Activated T-cell treated with anti-CD3 and anti-CD28 coated beads, Interleukin-2, amount 50 U/mL, for 48 hours (primary cell): Measurements from ENCODE around the gene GATA2.
A peak's percentile ranks its signal among the peaks of the same experiment; 100 is the strongest.

ENCODE experiments used
- DNase-seq, 2 experiments: peaks; one replicate each; pipeline ENCODE4 v3.0.0-alpha.2; 2020

Gene GATA2

DNA sequence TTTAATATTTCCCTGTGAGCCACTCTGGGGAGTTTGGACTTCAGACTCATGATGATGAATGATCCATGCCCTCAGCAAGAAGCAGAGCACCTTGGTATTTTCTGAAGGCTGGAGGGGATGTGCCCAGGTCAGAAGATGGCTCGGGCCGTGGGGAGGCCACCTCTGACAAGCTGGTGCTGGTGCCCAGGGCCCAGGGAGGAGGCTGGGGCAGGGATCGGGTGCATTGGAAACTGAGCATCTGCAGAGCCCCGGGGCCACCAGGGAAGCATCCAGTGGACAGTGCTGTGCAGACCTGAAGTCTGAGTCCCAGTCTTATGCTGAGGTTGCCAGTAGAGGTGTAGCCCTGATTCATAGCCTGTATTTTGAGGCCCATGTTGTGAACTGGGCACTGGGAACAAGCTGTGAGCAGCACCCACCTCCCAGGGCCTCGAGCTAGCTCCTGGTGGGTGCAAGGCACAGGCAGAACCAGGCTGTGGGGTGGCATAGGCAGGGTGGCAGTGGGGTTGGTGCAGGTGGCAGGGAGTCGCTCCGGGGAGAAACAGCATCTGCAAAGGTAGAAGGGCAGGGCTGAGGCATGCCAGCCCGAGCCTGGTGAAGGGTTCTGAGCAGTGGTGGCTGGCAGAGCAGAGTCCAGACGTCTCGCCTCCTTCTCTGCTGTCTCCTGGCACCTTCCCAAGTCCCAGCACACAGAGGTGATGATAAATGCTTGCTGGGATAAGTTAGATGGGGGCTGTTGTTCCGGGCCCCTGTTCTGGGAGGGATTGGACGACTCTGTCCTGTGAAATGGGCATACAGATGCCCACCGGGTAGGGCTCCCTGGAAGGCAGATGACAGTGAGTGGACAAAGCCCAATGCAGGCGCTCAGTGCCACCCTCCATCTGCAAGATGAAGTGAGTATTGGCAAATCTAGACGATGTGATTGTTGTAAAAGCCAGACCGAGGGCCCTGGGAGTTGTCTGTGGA, 36.9 kb downstream of the GATA2 start:
- DNase-seq, result no peak

DNA sequence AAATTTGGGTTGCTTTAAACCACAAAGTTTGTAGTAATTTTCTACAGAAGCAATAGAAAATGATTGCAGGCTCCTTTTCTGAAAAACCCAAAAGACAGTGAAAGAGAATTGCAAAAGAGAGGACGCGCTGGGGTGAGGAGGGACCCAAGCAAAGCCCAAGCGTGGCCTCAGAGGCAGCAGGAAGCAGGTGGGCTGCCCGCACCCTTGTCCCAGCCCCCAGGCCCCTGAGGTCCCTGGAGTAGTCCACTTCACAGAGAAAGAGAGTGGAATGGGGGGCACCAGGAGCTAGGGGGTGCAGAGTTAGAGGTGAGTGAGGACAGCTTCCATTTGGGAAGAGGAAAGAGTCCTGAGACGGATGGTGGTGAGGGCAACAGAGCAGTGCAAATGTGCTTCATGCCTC, 37.9 kb downstream of the GATA2 start:
- no peak for DNase-seq

DNA sequence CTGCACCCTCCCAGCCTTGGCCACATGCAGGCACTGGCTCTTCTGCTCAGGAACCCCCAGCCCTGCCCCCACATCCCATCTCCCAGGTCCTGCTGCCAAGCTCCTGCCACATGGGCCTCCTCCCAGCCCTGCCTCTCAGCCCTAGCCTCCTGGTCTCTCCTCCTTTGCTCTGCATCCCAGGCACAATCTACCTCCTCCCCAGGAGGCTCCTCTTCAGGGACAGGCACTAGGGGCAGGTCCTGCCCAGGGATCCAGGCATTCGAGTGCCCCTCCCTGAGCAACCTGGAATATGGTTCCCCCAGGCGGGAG, 38.7 kb downstream of the GATA2 start:
- DNase-seq, result no peak

DNA sequence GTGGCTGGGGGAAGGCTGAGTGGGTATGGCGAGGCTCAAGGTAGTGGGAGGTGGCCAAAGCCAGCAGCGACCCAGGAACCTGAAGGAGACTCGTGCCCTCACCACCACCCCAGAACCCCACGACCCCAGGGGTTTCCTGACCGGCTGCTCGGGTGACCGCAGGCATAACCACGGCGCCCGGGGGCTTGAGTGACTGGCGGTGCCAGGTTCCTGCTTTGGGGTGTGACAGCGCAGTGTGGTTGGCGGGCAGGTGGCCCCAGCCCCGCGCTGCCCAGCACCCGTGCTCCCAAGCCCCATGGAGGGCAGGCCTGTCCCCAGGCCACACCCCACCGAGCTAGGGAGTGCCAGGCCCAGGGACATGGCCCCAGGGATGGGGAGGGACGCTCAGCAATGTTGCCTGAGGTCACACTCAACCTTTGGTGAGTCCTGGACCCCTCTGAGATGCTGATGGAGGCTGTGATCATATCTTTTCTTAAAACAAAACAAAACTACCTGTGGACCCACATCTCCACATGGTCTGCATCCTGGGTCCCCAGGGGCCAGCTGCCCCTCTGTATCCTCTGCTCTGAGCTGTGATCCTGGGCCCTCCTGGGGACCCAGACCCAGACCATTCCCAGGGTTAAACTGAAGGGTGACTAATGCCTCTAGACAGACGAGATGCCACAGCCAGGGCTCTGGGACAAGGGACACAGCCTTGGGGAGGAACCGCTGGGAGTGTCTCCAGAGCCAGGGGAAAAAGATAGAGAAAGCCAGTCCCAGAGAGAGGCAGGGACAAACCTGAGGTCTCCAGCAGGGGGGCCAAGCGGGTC, 39.3 kb downstream of the GATA2 start:
- DNase-seq, result no peak

DNA sequence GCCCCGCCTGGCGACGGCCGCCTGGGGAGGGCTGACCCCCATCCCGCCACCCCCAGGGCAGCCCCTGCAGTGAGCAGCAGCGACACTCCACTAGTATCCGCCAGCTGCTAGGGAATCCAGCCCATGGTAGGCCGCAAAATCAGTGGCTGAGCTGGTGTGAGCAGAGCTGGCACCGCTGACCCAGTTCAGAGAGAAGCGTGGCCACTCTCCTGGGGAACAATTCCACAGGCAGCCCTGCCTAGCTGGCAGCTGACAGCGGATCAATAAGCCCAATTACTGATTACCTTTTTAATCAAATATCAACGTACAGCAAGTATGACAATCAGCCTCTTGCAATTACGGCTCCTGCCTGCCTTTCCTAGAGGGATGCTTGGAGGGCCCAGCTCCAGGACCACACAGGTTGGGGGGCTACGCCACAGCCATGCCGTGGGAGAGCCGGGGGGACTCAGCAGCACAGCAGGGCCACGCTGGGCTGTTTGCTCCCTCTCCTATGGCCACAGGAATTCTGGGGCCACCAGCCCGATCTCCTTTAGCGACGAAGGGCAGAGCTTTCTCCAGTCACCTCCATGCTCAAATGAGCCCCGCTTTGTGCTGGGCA, 40.2 kb downstream of the GATA2 start:
- no peak for DNase-seq

DNA sequence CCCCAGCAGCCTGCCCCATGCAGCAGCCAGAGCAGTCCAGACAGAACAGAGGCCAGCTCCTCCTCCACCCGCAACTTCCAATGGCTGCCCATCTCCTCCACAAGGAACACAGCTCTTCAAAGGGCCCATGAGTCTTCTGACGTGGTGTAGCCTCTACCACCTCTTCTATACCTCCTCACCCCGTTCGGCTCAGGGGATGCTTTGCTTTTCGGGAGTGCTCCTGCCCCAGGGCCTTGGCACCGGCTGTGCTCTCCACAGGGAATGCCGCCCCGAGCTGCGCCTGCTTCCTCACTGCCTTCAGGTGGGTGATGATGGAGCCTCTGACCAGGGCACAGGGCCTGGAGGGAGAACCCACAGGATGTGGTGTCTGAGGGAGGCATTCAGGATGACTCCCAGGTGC, 40.9 kb downstream of the GATA2 start:
- DNase-seq, result no peak

DNA sequence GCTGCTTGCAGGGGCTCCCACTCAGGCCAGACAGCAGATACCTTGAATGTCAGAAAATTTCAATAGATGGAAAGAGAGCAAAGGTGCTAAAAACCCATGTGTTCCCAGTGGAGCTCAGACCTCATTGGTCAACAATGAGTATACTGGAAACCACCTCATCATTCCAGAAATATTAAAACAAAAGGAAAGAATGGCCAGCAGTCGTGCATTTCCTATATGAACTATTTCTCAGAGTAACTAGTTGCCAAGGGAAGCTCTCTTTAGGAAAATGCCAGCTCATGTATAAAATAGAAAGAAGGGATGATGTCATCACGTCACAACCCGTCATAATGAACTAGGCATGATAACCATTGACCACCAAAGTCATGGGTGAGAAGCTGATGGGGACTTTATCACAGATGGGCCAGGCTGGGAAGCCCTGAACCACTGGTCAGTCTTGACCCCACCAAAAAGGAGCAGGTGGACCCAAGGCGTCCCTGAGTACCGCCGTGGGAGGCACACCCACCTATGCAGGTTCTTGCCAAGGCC, 43.8 kb downstream of the GATA2 start:
- no peak for DNase-seq

DNA sequence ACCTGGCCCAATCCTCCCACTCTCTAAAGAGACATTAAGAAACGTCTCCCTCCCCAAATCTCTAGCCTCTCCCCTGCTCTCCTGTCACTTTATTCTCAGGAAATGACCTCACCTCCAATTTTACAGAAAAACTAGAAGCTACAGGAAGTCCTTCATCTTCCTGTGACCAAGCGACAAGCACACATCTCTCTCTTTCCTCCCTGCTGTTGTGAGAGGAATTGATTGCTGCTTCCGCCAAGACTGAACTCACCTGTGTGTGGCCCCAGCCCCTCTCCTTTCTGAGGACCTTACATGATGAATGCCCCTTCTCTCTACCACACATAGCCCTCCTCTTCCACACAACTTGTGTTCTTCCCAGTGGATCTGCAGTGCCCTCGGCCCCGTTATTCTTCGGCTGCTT, 44.5 kb downstream of the GATA2 start:
- no peak for DNase-seq

DNA sequence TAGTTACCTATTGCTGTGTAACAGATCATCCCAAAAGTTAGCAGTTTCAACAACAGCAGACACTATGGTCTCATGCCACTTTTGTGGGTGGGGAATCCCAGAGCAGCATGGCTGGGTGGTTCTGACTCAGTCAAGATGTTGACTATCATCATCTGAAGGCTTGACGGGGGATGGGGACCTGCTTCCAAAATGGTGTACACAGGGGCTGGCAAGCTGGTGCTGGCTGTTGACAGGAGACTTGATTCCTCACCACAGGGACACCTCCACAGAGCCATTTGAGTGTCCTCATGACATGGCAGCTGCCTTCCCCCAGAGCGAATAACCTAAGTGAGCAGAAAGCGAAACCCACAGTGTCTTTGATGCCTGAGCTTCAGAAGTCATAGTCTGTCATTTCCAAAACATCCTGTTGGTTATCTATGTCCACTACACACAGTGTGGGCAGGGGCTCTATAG, 45.4 kb downstream of the GATA2 start:
- peak; percentile 83 for DNase-seq

DNA sequence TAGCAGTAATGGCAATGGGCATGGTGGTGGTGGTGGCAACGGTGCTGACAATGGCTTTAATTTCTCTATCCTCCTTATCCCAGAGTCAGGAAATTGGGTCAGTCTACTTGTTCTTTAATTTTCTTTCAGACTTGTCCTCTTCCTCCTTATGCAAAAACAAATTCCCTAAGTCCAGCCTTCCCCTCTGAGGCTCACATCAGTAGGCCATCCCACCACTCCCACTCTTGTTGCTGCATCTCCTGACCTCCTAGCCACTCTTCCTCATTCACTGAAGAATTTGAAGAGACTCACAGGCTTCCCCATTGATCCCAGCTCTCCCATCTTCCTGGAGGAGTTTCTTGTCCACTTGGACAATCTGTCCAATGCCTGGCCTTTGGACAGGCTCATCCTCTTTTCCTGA, 46.2 kb downstream of the GATA2 start:
- DNase-seq, result no peak

DNA sequence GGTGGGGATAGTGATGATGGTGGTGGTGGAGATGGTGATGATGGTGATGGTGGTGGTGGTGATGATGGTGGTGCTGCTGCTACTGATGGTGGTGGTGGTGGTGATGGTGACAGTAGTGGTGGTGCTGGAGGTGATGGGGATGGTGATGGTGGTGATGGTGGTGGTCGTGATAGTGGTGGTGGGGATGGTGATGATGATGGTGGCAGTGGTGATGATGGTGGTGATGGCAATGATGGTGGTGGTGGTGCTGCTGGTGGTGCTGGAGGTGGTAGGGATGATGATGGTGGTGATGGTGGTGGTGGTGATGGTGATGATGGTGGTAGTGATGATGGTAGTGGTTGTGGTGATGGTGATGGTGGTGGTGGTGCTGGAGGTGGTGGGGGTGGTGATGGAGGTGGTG, 47.6 kb downstream of the GATA2 start:
- DNase-seq, result no peak

DNA sequence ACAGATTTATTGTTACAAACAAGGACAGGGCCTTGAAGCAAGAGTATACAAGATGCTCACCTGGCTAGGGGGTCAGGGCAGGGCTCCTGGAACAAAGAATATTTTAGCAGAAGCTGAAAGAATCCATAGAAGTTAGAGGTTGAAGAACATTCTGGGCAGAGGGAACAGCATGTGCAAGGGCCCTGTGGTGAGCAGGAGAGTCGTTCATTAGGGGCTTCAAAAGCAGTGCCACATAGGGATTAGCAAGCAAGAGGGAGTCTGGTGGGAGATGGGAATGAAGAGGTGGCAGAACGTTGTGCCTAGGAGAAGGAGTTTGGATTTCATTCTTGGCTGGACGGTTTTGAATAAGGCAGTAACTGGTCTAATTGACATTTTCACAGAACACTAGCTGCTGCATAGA, 49.2 kb downstream of the GATA2 start:
- no peak for DNase-seq

DNA sequence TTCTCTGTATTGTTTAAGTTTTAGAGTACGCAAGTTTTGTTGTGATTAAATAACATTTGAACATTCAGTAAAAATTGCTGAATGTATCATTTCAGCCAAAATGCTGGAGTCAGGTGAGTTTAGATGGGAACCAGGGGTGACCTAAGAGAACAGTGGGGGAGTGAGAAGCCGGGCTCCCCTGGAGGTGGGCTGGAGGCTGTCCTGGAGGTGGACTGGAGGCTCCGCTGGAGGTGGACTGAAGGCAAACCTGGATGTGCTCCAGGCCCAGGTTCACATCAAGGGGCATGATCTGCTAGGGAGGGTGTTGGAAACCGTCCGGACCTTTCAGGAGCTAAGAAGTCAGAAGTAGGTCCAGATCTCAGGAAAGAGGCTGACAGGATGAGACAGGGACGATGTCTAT, 50.1 kb downstream of the GATA2 start:
- DNase-seq, result no peak

DNA sequence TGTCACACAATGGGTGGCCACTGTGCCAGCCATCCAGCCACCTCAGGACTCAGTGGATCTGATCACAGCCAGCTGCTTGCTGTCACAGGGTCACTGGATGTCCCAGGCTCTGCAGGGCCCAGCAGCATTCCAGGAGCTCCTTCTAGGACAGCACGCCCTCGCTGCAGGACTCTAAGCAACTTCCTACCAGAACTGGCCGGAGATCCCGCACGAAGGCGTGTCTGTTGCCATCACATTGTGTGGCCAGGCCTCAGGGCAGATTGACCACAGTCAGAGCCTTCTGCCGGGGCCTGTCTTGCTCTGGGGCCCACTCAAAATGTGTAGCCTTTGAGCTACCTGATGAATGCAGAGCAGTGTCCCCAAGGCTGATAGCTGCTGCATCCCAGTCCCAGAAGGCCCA, 50.9 kb downstream of the GATA2 start:
- no peak for DNase-seq

DNA sequence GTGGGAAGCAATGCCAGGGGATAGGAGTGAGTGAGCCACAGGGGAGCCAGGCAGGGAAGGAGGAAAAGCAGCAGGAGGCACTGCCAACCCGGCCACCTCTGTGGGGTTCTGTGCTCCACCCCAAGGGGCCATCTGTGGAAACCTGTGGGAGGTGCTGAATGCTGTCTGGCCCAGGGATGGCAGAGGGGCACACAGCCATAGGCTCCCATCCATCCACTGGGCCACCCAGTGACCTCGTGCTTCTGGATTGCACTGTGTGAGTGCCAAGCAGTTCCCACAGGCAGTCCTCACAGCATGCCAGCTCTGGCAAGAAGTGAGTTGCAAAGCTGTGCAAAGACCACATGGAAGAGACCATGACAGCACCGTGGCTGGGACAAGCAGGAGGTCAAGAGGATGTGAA, 53.8 kb downstream of the GATA2 start:
- no peak for DNase-seq

DNA sequence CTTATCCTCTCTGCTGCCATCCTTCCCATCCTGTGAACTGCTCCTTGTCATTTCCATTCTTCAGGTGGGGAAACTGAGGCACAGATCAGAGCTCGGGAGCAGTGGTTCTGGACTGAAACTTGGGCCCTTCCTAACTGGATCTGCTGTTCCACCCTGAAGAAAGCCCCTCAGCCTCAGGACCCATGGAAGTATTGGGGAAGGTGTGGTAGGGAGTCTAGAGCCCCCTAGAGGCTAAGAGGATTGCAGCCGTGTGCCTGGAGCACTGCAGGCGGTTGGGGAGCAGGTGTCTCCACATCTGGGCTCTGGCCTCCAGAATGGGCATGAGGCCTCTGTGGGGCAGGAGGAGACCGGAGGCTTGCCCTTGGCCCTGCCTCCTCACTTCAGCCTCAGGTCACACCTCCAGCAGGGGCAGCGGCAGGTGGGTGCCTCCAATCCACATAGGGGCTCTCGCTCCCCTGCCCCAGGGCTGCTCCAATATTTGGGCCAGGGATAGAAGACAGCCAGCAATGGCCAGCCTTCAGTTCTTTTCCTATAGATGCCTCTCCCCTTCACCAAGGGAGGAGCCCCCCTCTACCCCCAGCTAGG, 54.4 kb downstream of the GATA2 start:
- no peak for DNase-seq

DNA sequence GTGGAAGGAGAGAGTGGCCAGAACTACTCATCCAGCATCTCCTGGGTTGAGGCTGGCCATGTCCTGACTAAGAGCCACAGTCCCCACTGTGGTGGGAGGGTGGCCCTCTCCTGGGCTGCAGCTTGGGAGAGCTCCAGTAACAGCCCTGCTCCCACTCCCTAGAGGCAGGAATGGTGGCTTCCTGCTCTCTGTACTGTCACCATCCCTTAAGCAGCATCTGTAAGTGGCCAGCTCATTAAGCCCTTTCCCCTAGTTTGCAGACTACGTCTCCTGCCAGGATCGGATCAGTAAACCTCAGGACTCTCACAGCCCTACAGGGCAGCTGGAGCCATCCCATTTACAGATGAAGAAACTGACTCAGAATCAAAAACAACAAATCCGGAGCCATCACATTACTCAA, 56.8 kb downstream of the GATA2 start:
- DNase-seq, result no peak

DNA sequence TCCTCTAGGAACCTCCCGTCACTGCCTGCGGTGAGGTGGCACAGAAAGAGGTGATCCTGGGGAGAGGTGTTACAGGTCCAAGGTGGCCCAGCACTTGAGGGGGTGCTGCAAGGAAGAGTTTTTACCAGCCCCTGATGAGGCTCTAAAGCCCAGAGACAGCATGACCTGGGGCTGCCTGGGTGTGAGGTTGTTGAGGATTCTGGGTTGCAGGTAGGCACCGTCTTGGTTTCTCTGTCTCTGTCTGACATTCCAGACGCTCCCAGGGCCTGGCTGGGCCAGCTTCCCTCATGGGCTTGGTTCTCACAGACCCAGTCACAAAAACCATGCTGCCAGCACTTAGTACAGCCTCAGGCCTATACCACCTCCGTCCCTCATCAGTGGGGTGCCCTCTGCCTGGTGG, 57.4 kb downstream of the GATA2 start:
- no peak for DNase-seq

DNA sequence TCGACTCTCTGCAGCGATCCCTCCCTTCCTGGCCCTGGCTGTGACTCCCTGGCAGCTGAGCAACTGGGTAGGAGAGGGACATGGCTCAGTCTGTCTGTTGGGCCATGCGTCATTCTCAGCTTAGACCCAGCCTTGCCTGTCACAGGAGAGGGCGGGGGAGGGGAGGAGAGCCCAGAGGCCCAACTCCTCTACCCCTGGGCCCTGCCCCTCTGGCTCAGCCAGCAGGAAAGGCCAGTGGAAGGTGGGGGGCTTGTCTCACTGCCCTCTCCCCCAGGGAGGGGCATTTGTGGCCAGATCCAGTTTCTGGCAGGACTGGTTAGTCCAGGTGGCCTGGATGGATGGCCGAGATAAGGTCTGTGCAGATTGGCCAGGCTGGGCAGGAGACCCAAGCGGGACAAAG, 57.9 kb downstream of the GATA2 start:
- DNase-seq, result no peak

DNA sequence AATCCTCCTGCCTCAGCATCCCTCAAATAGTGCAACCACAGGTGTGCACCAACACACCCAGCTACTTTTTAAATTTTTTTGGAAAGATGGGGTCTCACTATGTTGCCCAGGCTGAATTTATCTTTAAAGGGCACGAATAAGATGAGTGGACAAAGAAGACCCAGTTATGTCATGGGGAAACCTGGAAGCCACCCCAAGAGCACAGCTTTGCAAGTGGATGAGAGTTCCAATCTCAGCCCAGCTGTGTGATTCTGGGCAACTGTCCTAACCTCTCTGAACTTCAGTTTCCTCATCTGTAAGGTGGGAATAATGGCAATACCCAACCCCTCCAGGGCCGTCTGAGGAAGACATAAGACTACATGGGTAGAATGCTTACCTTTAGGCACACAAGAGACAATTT, 58.5 kb downstream of the GATA2 start:
- DNase-seq, result no peak

DNA sequence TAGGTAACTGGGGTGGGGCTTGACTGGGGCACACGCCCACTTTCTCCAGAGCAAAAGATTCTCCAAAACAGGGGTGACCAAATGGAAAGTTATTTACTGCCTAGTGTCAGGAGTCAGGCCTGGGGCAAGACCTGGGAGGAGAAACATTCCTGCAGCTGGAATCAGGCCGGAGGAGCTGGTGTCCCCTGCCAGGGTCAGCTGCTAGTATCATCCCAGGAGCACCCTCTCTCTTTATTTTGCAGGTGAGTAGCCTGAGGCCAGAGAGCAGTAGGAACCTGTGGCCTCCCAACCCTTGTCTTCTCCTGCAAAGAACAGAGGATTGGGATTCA, 59.2 kb downstream of the GATA2 start:
- no peak for DNase-seq

DNA sequence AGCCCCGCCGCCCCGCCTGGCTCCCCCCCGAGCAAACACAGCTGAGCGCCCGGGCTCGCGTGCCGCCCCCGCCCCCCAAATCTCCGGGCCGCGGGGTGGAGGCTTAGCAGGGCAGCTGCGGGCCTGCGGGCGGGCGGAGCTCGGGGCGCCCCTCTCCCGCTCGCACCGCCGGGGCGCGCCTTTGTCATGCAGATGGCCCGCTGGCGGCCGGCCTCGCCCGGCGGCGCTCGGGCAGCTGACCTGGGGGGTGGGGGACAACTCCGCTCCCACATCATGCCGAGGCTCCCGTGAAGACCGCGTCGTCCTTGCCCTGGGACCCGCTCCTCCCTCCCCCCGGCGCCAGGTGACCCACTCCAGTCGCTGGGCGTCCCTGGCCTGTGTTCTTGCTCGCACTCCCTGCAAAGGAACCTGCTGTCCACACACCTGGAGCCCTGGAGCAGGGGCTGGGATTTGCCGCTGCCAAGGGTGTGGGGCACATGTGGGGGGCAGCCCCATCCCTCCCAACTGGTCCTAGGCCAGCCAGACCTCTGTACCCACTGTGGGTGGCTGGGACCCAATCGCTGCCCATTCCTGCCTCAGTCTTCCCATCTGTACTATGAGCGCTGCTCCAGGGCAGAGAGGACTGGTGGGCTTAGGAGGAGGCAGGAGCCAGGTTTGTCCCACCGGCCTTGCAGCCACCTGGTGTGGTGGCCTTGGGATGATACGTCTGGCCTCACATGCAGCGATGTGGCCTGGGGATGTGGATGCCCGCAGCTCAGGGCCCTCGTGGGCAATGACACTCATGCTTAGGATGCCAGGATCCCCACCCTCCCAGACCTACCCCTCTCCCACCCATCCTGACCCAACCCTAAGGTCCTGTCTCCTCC, 59.8 kb downstream of the GATA2 start:
- no peak for DNase-seq
